ENCODE measurements around the gene LRFN2. TPM values are rescaled to one million over a fixed set of nuclear protein-coding genes. Genes with fewer than 3 reads are reported as not detected.

The LRFN2 gene
- total and polyA plus RNA-seq, 2 of the 8 experiments (the other 6 are each of a cell fraction or from before 2014, with no cell fraction given) = 2.3 TPM

DNA sequence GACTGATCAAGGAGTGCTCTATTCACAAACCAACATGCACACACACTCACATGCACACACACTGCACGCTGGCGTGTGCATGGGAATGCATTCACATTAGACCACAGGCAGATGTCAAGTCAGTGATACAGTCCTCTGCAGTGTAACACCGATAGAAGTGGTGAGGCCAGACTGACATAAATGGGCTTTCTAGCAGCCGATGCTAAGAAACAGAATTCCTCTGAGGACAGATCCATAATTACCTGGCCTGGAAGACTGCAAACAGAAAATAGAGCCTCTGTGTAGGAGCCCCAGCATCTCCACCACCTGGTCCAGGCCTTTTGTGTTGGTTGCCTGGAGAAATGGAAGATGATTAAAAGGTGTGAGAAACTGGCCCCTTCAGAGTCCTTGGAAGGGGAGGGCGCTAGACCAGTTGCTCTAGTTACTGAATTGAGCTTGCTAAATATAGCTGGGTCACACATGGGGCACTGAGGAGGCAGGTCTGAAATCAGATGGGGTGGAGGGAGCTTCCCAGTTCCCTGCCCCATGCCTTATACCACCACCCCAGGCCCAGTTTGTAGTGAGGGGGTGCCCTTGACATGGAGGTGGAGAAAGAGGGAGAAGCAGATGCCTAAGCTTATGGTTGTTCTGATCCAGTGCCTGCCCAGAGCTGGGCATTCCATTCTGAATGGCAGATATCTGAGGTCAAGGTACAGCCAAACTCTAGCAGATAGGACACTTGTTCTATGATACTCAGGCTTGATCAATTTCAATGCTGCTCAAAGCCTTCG is 233.8 kb downstream of the LRFN2 start:
- Histone ChIP-seq H2BK5ac (ENCODE audit: low read depth, low read length) (peak overlapping the region; percentile 58; the same call in 1 of the 2 replicates), H3K4me3 (ENCODE audit: extremely low read depth in 1 of 4, insufficient read depth in 2 of 4, low read depth in 3 of 4, low read length in 4 of 4) (no peak overlapping the region), H2AK5ac (ENCODE audit: low read depth, low read length) (0 out of 2 replicates have a peak overlapping the region, but pooled peaks have one; percentile 43), H3K4me2 (ENCODE audit: insufficient read depth in 1 of 2, low read depth in 2 of 2, low read length in 2 of 2) (no peak overlapping the region), H2BK12ac (ENCODE audit: low read depth, low read length) (peak overlapping the region; percentile 70; the same call in 1 of the 2 replicates), H4K91ac (replicated peaks; ENCODE audit: insufficient read length, low read length) (peak overlapping the region; percentile 58), H3K36me3 (ENCODE audit: control insufficient read depth in 2 of 4, insufficient read depth in 4 of 4, low read length in 3 of 4) (no peaks in the 10 kb centered on the region; a peak in 1 of 8 replicates), H4K8ac (ENCODE audit: extremely low read depth, insufficient read depth, low read length) (no peak overlapping the region), H3K56ac (replicated peaks; ENCODE audit: insufficient read length, low read depth, low read length) (no peak overlapping the region), H3K4me1 (replicated peaks in 1 of 4; ENCODE audit: control insufficient read depth in 3 of 4, insufficient read depth in 4 of 4, low read length in 3 of 4) (peaks cover 0 to 11% (median 9%) of the 10 kb centered on the region in 4 experiments; a peak in 6 of 7 replicates), H4K20me1 (replicated peaks in 1 of 2; ENCODE audit: control insufficient read depth in 1 of 2, insufficient read depth in 2 of 2, low read length in 2 of 2) (peaks cover 0 to 8% of the 10 kb centered on the region in 2 experiments), H3K9ac (replicated peaks in 1 of 4; ENCODE audit: extremely low read depth in 1 of 4, low read depth in 3 of 4, low read length in 3 of 4) (no peak overlapping the region), H2BK120ac (replicated peaks; ENCODE audit: low read depth, low read length) (no peak overlapping the region), H3K18ac (ENCODE audit: extremely low read depth, low read length) (0 out of 2 replicates have a peak overlapping the region, but pooled peaks have one; percentile 6), H3K23ac (ENCODE audit: insufficient read length) (no peak overlapping the region), H2BK20ac (ENCODE audit: low read length) (peak overlapping the region; percentile 3; the same call in 1 of the 2 replicates), H3K79me1 (ENCODE audit: low read depth, low read length) (no peaks in the 10 kb centered on the region), H4K5ac (ENCODE audit: insufficient read length, low read depth, low read length) (no peak overlapping the region), H3K27ac (ENCODE audit: low read depth, low read length) (no peak overlapping the region), H3K79me2 (ENCODE audit: control insufficient read depth in 1 of 2, insufficient read depth in 2 of 2, low read length in 2 of 2) (peaks cover 0 to 4% of the 10 kb centered on the region in 2 experiments; a peak in 2 of 4 replicates), H3K14ac (ENCODE audit: insufficient read length) (no peak overlapping the region), H2AFZ (ENCODE audit: low read length) (no peak overlapping the region), H2BK15ac (ENCODE audit: low read length) (no peak overlapping the region), H3K9me3 (ENCODE audit: insufficient read depth in 2 of 2, low read depth in 1 of 2, low read length in 1 of 2) (no peaks in the 10 kb centered on the region), H3K4ac (replicated peaks; ENCODE audit: insufficient read length, low read depth, low read length) (peak overlapping the region; percentile 13), H3K23me2 (ENCODE audit: low read depth, low read length) (peaks cover 10% of the 10 kb centered on the region), H3K27me3 (replicated peaks in 1 of 4; ENCODE audit: control insufficient read depth in 3 of 4, extremely low read depth in 1 of 4, insufficient read depth in 3 of 4, low read length in 3 of 4) (peaks cover 0 to 2% (median 0%) of the 10 kb centered on the region in 4 experiments; a peak in 1 of 7 replicates)
- TF ChIP-seq BCL11A (IDR thresholded peaks at IDR 0.05; ENCODE audit: low read depth in 2 of 2, low read length in 2 of 2) = no peak
- no peak for TF ChIP-seq RXRA (IDR thresholded peaks at IDR 0.05; ENCODE audit: insufficient read depth, low read depth, low read length)
- CTCF ChIA-PET (ENCODE audit: partially characterized antibody) = interaction anchor here (0.8 to 1.2 kb wide), 7 partner anchors 9 to 472 kb away, joined by 3 to 5 read pairs (median 3); no protein-coding TSS in a partner anchor
- no peak for FAIRE-seq
- DNase-seq (ENCODE audit: low read depth in 1 of 2, low spot score in 2 of 2) = peak in 1 of 2 experiments; percentile 27
- POLR2A ChIA-PET (ENCODE audit: partially characterized antibody) = interaction anchor here (0.6 to 2.6 kb wide), 3 partner anchors 10 to 418 kb away, joined by 3 to 7 read pairs (median 3); no protein-coding TSS in a partner anchor
- WGBS, 2 experiments (ENCODE audit: extremely low coverage in 1 of 2, insufficient coverage in 1 of 2, insufficient read length in 1 of 2, insufficient replicate concordance in 2 of 2, low coverage in 1 of 2, low lambda C conversion rate in 2 of 2, missing lambda C conversion rate in 1 of 2) = 88% methylated on average over 6 of the region's 6 CpGs; no CpG with 5 or more reads in 1 of the 2 experiments

All from H1 (cell line).